ENCODE data around the gene FAM171A1. TPM values are rescaled to one million over a fixed set of nuclear protein-coding genes. Genes with fewer than 3 reads are reported as not detected.
A peak's percentile ranks its signal among the peaks of the same experiment; 100 is the strongest.

The FAM171A1 gene
- total RNA-seq, 2 experiments from 2014 or later: 7.0 to 8.0 TPM

GRCh38 chr10:15242261-15242840, 128.7 kb downstream of the FAM171A1 start:
- no peaks in the 10 kb centered on the region for H3K9me3 Mint-ChIP-seq
- POLR2A ChIA-PET: no interaction called here
- no peak for ATAC-seq (ENCODE audit: low read depth)
- H3K4me3 Mint-ChIP-seq: no peak overlapping the region
- no peak for DNase-seq
- H3K4me1 Mint-ChIP-seq: peaks cover 20% of the 10 kb centered on the region
- peaks cover 5% of the 10 kb centered on the region for H3K36me3 Mint-ChIP-seq
- no peak overlapping the region for H3K27ac Mint-ChIP-seq
- H3K27me3 Mint-ChIP-seq: peaks cover 2% of the 10 kb centered on the region

GRCh38 chr10:15241306-15241705, 129.8 kb downstream of the FAM171A1 start:
- H3K9me3 Mint-ChIP-seq: no peaks in the 10 kb centered on the region
- no peak for DNase-seq
- no peak overlapping the region for H3K27ac Mint-ChIP-seq
- no peak overlapping the region for H3K4me3 Mint-ChIP-seq
- H3K36me3 Mint-ChIP-seq: peaks cover under 1% of the 10 kb centered on the region
- ATAC-seq (ENCODE audit: low read depth): no peak
- H3K27me3 Mint-ChIP-seq: peaks cover 2% of the 10 kb centered on the region
- POLR2A ChIA-PET: no interaction called here
- peaks cover 20% of the 10 kb centered on the region for H3K4me1 Mint-ChIP-seq

GRCh38 chr10:15238555-15239335, 132.3 kb downstream of the FAM171A1 start:
- ATAC-seq (ENCODE audit: low read depth) (peak; percentile 52), DNase-seq (no peak)
- no peaks in the 10 kb centered on the region for H3K36me3 Mint-ChIP-seq
- peaks cover 9% of the 10 kb centered on the region for H3K4me1 Mint-ChIP-seq
- POLR2A ChIA-PET: no interaction called here
- H3K27ac Mint-ChIP-seq: no peak overlapping the region
- H3K4me3 Mint-ChIP-seq: peak overlapping the region; percentile 45
- peaks cover 2% of the 10 kb centered on the region for H3K27me3 Mint-ChIP-seq
- H3K9me3 Mint-ChIP-seq: no peaks in the 10 kb centered on the region

- DNase-seq (no peak), ATAC-seq (ENCODE audit: low read depth) (no peak)
- no peak overlapping the region for H3K4me3 Mint-ChIP-seq
- H3K27me3 Mint-ChIP-seq: peaks cover 2% of the 10 kb centered on the region
- H3K27ac Mint-ChIP-seq: peak overlapping the region; percentile 16
- POLR2A ChIA-PET: no interaction called here
- H3K36me3 Mint-ChIP-seq: no peaks in the 10 kb centered on the region
- H3K4me1 Mint-ChIP-seq: peaks cover 9% of the 10 kb centered on the region
- H3K9me3 Mint-ChIP-seq: no peaks in the 10 kb centered on the region
Measured at GRCh38 chr10:15237351-15237750, 133.7 kb downstream of the FAM171A1 start.

- no peaks in the 10 kb centered on the region for H3K9me3 Mint-ChIP-seq
- DNase-seq (no peak), ATAC-seq (ENCODE audit: low read depth) (no peak)
- H3K4me3 Mint-ChIP-seq: no peak overlapping the region
- no peak overlapping the region for H3K27ac Mint-ChIP-seq
- POLR2A ChIA-PET: no interaction called here
- H3K36me3 Mint-ChIP-seq: no peaks in the 10 kb centered on the region
- H3K4me1 Mint-ChIP-seq: peaks cover 9% of the 10 kb centered on the region
- peaks cover 2% of the 10 kb centered on the region for H3K27me3 Mint-ChIP-seq
Measured at GRCh38 chr10:15236340-15236739, 134.7 kb downstream of the FAM171A1 start.

GRCh38 chr10:15232279-15232678, 138.8 kb downstream of the FAM171A1 start:
- H3K27ac Mint-ChIP-seq: no peak overlapping the region
- POLR2A ChIA-PET: interaction anchor here (0.7 to 1.1 kb wide), 2 partner anchors 20 to 62 kb away, joined by 3 read pairs; no protein-coding TSS in a partner anchor
- no peak overlapping the region for H3K4me3 Mint-ChIP-seq
- DNase-seq (no peak), ATAC-seq (ENCODE audit: low read depth) (no peak)
- peaks cover 9% of the 10 kb centered on the region for H3K9me3 Mint-ChIP-seq
- no peaks in the 10 kb centered on the region for H3K27me3 Mint-ChIP-seq
- peaks cover 3% of the 10 kb centered on the region for H3K4me1 Mint-ChIP-seq
- H3K36me3 Mint-ChIP-seq: peaks cover 5% of the 10 kb centered on the region

GRCh38 chr10:15231426-15231825, 139.7 kb downstream of the FAM171A1 start:
- Mint-ChIP-seq H3K4me1 (peaks cover 3% of the 10 kb centered on the region), H3K9me3 (peaks cover 9% of the 10 kb centered on the region), H3K36me3 (peaks cover 5% of the 10 kb centered on the region), H3K4me3 (no peak overlapping the region), H3K27me3 (no peaks in the 10 kb centered on the region), H3K27ac (no peak overlapping the region)
- DNase-seq: no peak
- no peak for ATAC-seq (ENCODE audit: low read depth)
- POLR2A ChIA-PET: interaction anchor here (1.1 kb wide), 1 partner anchor 61 kb away, joined by 3 read pairs; no protein-coding TSS in a partner anchor

- POLR2A ChIA-PET: no interaction called here
- Mint-ChIP-seq H3K27ac (no peak overlapping the region), H3K27me3 (no peaks in the 10 kb centered on the region), H3K36me3 (peaks cover 7% of the 10 kb centered on the region), H3K4me3 (no peak overlapping the region), H3K9me3 (peaks cover 9% of the 10 kb centered on the region), H3K4me1 (peaks cover 3% of the 10 kb centered on the region)
- ATAC-seq (ENCODE audit: low read depth): no peak
- no peak for DNase-seq
Measured at GRCh38 chr10:15230257-15230656, 140.8 kb downstream of the FAM171A1 start.

GRCh38 chr10:15229268-15229667, 141.8 kb downstream of the FAM171A1 start:
- ATAC-seq (ENCODE audit: low read depth): no peak

GRCh38 chr10:15228426-15228825, 142.7 kb downstream of the FAM171A1 start:
- Mint-ChIP-seq H3K27ac (no peak overlapping the region), H3K4me1 (peaks cover 3% of the 10 kb centered on the region), H3K36me3 (peaks cover 18% of the 10 kb centered on the region), H3K9me3 (peaks cover 18% of the 10 kb centered on the region), H3K4me3 (no peak overlapping the region), H3K27me3 (no peaks in the 10 kb centered on the region)
- POLR2A ChIA-PET: interaction anchor here (0.7 kb wide), 1 partner anchor 14 kb away, joined by 3 read pairs; no protein-coding TSS in a partner anchor
- ATAC-seq (ENCODE audit: low read depth) (no peak), DNase-seq (no peak)

More at GRCh38 chr10:15229268-15229667, 141.8 kb downstream of the FAM171A1 start:
- Mint-ChIP-seq H3K27me3 (no peaks in the 10 kb centered on the region), H3K36me3 (peaks cover 13% of the 10 kb centered on the region), H3K9me3 (peaks cover 15% of the 10 kb centered on the region), H3K4me3 (no peak overlapping the region), H3K27ac (no peak overlapping the region), H3K4me1 (peaks cover 3% of the 10 kb centered on the region)
- POLR2A ChIA-PET: interaction anchor here (0.7 kb wide), 1 partner anchor 15 kb away, joined by 3 read pairs; no protein-coding TSS in a partner anchor
- no peak for DNase-seq

- no peak overlapping the region for H3K27ac Mint-ChIP-seq
- DNase-seq: no peak
- no peaks in the 10 kb centered on the region for H3K27me3 Mint-ChIP-seq
- peaks cover 3% of the 10 kb centered on the region for H3K4me1 Mint-ChIP-seq
- no peak overlapping the region for H3K4me3 Mint-ChIP-seq
- ATAC-seq (ENCODE audit: low read depth): no peak
- POLR2A ChIA-PET: no interaction called here
- peaks cover 18% of the 10 kb centered on the region for H3K36me3 Mint-ChIP-seq
- H3K9me3 Mint-ChIP-seq: peaks cover 18% of the 10 kb centered on the region
Measured at GRCh38 chr10:15227611-15228372, 143.3 kb downstream of the FAM171A1 start.

- Mint-ChIP-seq H3K27me3 (no peaks in the 10 kb centered on the region), H3K9me3 (peaks cover 18% of the 10 kb centered on the region), H3K27ac (no peak overlapping the region), H3K36me3 (peaks cover 18% of the 10 kb centered on the region), H3K4me1 (peaks cover 3% of the 10 kb centered on the region), H3K4me3 (no peak overlapping the region)
- POLR2A ChIA-PET: no interaction called here
- no peak for ATAC-seq (ENCODE audit: low read depth)
- no peak for DNase-seq
Measured at GRCh38 chr10:15225511-15225910, 145.6 kb downstream of the FAM171A1 start.

GRCh38 chr10:15224948-15225347, 146.1 kb downstream of the FAM171A1 start:
- Mint-ChIP-seq H3K9me3 (peaks cover 18% of the 10 kb centered on the region), H3K36me3 (peaks cover 18% of the 10 kb centered on the region), H3K27me3 (no peaks in the 10 kb centered on the region), H3K4me1 (peaks cover 3% of the 10 kb centered on the region), H3K27ac (no peak overlapping the region), H3K4me3 (no peak overlapping the region)
- no peak for ATAC-seq (ENCODE audit: low read depth)
- POLR2A ChIA-PET: no interaction called here
- DNase-seq: no peak
